SK-MEL-5 (cell line): Measurements from ENCODE around the gene CTSH. TPM values are rescaled to one million over a fixed set of nuclear protein-coding genes. Genes with fewer than 3 reads are reported as not detected.
A peak's percentile ranks its signal among the peaks of the same experiment; 100 is the strongest.

Source experiments
- DNase-seq: peaks from one replicate; pipeline ENCODE4 v3.0.0-alpha.2; 2016; ENCODE audit warnings: low read depth, low spot score
- in situ Hi-C: cut with HindIII; loops from 2 replicates; pipeline ENCODE4 v1.10.0; 2016; ENCODE audit warnings: low sequenced_read_pairs, high pct_unique_total_duplicates, low pct_unique_long_range_greater_than_20kb
- total RNA-seq: library from RNA; depleted of rRNA; stranded (reverse); fragments of >200 nt; shearing (Covaris generic); gene quantifications from 2 replicates; pipeline ENCODE4 v1.2.3, GENCODE V29; 2014

CTSH gene
- total RNA-seq, 1 experiment from 2014 or later = 334 TPM

GRCh38 chr15:78950902-78951840, 6.3 kb upstream of the CTSH start:
- in situ Hi-C loops = no loop called here
- peak; percentile 31 for DNase-seq

- in situ Hi-C loops = no loop called here
- no peak for DNase-seq
Observed at GRCh38 chr15:78950343-78950742, 5.5 kb upstream of the CTSH start.

- in situ Hi-C loops = no loop called here
- DNase-seq = no peak
Observed at GRCh38 chr15:78949461-78949860, 4.6 kb upstream of the CTSH start.

- DNase-seq = no peak
- in situ Hi-C loops = no loop called here
Observed at GRCh38 chr15:78947506-78947905, 2.7 kb upstream of the CTSH start.

- in situ Hi-C loops = no loop called here
- DNase-seq = no peak
Observed at GRCh38 chr15:78946493-78946892, 1.6 kb upstream of the CTSH start.

GRCh38 chr15:78944202-78944625, 632 bp downstream of the CTSH start:
- in situ Hi-C loops = no loop called here
- DNase-seq = no peak

GRCh38 chr15:78943692-78944091, 1.2 kb downstream of the CTSH start:
- no peak for DNase-seq
- in situ Hi-C loops = no loop called here

- no peak for DNase-seq
- in situ Hi-C loops = no loop called here
Observed at GRCh38 chr15:78942741-78943140, 2.1 kb downstream of the CTSH start.

GRCh38 chr15:78938658-78939488, 6.0 kb downstream of the CTSH start:
- no peak for DNase-seq
- in situ Hi-C loops = no loop called here

GRCh38 chr15:78937132-78937739, 7.6 kb downstream of the CTSH start:
- in situ Hi-C loops = no loop called here
- DNase-seq = no peak

- DNase-seq = no peak
- in situ Hi-C loops = no loop called here
Observed at GRCh38 chr15:78934655-78935023, 10.2 kb downstream of the CTSH start.

- in situ Hi-C loops = no loop called here
- no peak for DNase-seq
Observed at GRCh38 chr15:78933823-78934654, 10.8 kb downstream of the CTSH start.

- in situ Hi-C loops = no loop called here
- no peak for DNase-seq
Observed at GRCh38 chr15:78933187-78933822, 11.5 kb downstream of the CTSH start.

GRCh38 chr15:78932258-78932808, 12.5 kb downstream of the CTSH start:
- in situ Hi-C loops = no loop called here
- DNase-seq = no peak

GRCh38 chr15:78931439-78932257, 13.2 kb downstream of the CTSH start:
- in situ Hi-C loops = no loop called here
- no peak for DNase-seq
